ENCODE data around the gene ROR1.

Gene ROR1

GRCh38 chr1:63827411-63828321 lies 53.8 kb downstream of the ROR1 start:
- no peak for DNase-seq

GRCh38 chr1:63828322-63829044 lies 54.7 kb downstream of the ROR1 start:
- no peak for DNase-seq

DNA sequence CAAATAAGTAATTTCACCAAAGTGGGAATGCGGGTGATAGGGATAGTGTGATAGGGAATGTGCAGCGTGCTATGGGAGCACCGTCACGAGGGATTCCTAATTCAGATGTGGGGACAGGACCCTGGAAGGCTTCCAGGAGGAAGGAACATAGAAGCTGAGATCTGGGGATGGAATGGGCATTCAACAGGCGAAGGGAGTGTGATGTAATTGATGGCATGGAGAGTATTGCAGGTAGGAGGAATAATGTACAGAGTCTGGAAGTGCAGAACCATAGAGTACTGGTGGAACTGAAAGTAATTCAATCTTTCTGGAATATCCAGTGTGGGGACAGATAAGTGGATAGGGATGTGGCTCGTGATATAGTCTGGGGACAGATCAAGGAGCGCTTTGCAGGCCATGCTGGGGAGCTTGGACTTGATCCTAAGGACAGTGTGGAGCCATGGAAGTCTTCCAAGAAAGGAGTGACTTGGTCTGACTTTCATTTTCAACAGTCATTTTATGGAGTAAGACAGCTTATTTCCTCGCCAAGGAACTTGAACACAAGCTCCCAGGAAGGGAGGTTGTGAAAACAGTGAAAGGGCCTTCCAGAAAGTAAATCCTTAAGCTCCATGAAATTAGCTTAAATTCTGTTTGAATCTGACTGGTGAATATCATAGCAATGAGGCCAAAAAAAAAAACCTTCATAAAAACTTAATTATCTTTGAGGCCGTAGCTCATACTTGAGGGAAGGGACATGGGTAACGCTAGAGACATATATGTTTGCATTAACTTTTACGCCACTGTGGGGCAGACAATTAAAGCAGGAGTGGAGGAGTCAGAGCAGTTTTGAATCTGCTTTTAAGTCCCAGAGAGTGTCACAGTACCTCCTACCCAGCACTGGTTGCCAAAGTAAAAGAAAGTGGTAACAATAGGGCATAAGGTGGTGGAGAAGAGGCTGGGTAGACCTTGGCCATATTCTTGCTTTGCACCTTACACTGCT lies 55.8 kb downstream of the ROR1 start:
- DNase-seq: no peak

DNA sequence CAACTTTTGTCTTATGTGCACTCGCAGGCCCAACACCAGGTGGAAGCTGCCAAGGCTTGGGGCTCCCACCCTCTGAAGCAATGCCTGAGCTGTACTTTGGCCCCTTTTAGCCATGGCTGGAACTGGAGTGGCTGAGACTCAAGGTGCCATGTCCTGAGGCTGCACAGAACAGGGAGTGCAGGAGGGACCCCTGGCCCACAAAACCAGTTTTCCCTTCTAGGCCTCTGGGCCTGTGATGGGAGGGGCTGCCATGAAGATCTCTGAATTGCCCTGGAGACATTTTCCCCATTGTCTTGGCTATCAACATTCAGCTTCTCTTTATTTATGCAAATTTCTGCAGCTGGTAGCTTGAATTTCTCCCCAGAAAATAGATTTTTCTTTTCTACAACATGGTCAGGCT lies 57.6 kb downstream of the ROR1 start:
- no peak for DNase-seq

- no peak for DNase-seq
These were observed 59.7 kb downstream of the ROR1 start for GRCh38 chr1:63833363-63834119.

DNA sequence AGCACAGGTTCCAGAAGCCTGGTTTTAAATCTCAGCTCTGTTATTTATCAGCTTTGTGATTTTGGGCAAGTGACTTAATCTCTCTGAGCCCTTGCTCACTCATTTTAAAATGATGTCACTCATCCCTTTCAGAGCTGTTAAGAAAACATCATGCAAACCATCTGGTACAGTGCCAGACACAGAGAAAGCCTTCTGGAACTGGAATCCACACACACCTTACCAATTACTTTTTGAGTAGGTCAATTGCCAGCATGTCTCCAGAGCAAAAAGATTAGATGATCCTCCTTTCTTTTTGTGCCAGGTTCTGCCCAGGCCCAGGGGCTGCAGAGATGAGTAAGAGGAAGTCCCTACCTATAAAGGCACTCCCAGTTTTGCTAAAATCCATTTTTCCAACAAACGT lies 61.3 kb downstream of the ROR1 start:
- no peak for DNase-seq

- DNase-seq: no peak
These were observed 62.6 kb downstream of the ROR1 start for GRCh38 chr1:63836374-63836773.

DNA sequence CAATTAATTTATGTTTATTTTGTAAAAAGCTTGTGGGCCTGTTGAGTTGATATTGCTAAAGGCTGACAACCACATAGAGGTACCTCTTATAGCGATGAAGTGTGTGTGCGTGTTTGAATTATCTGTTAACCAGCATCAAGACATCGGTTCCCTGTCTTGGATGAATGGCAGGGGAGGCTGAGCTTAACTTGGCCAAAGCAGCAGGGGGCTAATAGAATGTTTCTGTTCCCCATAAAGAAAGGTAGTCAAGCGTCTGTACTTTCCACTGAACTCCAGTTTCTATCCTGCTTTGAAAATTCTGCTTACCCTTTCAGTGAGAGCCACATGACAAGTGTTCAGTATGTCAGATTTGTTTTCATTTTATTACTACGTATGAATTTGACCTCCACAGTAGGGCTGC lies 63.0 kb downstream of the ROR1 start:
- DNase-seq: no peak

GRCh38 chr1:63843010-63843409 lies 69.2 kb downstream of the ROR1 start:
- DNase-seq: no peak

- no peak for DNase-seq
These were observed 70.1 kb downstream of the ROR1 start for GRCh38 chr1:63843884-63844283.

GRCh38 chr1:63845346-63845745 lies 71.5 kb downstream of the ROR1 start:
- DNase-seq: no peak

DNA sequence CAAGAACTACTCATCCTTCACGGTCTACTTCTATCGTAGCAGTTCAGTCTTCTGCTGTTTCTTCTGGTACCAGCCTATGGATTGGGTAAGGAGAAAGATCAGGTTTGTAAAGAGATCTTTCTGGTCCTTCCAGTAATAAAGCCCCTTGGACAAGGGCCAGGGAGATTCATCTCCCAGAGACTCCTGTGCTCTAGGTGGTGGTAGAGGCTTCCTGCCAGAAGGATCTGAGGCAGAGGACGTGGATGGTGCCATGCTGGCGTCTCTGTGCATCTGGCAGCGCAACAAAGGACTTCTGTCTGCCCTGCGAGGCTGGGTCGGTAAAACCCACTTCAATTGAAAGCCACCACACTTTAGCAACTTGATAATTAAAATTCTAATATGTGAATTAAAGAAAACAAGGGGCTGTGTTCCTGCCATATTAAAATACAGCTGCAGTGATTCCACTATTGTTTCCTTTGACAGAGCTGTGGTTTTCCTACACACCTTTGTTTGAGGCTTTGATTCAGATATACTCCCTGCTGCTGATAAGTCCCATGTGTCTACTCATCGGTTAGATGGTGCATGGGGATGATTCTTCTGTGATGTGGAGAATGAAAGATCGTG lies 73.6 kb downstream of the ROR1 start:
- no peak for DNase-seq

- DNase-seq: no peak
These were observed 74.9 kb downstream of the ROR1 start for GRCh38 chr1:63848733-63849132.

- no peak for DNase-seq
These were observed 75.3 kb downstream of the ROR1 start for GRCh38 chr1:63849149-63849548.

DNA sequence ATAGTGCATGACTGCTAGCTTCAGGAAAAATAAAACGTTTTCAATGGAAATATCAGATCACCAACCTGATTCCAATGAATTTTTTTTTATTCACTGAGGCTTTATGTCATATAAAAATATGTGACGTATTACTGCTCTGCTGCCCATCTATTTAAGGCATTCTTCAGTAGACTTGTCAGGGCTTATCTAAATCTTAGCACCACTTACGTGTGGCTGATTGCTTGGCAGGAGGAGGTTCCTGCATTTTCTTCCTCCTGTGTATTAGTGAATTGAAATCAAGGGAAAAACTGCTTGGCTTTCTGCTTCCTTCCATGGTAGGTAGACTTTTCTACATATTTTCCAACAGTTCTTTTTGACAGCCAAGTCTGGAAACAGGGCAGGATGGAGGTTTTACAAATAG lies 80.3 kb downstream of the ROR1 start:
- DNase-seq: no peak

- no peak for DNase-seq
These were observed 82.1 kb downstream of the ROR1 start for GRCh38 chr1:63855942-63856341.

GRCh38 chr1:63856924-63857323 lies 83.1 kb downstream of the ROR1 start:
- DNase-seq: no peak

GRCh38 chr1:63857478-63857877 lies 83.7 kb downstream of the ROR1 start:
- no peak for DNase-seq

DNA sequence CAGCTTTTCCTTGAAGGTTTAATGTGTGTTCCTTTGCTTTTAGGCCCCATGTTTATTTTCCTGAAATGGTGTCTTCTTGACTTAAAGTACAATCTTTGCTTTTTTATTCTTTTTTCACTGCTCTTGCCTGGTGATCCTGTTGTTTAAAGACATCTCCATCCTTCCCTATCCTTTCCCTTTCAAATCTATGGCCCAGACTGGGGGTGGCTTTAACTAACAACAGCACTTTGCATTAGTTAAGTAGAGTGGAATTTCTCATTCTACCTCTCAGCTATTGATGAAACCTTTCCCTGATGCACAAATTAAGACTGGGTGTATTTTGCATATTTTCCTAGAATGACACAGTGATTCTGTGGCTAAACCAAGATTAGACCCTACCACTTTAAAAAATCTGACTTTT lies 84.3 kb downstream of the ROR1 start:
- no peak for DNase-seq

DNA sequence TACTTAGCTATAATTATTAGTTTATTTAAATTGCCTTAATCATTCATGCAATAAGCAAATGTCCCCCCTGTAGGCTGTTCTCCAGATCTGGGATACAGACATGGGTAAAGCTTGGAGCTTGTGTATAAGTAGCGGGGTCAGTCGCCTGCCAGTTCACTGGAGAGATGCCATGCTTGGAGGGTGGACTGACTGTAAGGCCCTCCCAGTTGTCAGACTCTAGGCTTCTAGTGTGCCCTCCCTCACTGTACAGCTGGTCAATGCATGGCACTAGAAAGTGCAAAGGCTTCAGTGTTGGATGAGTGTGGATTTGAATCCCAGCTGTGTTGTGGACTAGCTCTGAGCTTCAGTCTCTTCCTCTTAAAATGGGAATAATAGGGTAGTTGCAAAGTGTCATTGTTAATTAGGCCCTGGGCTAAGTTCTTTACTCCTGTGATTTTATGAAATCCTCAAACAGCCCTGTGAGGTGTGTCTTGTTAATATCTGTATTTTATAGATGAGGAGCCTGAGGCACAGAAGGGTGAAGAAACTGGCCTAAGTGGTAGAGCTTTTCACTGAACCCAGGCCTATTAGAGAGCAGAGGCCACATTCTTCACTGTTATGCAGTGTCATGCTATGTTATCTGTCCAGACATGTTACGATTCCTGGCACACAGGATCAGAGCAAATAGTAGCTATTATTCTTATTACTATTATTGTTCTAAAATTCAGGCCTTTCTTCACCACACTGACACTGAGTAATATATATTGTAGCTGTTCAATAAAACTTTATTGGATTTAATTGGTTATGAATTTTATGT lies 85.9 kb downstream of the ROR1 start:
- no peak for DNase-seq
